ENCODE measurements around the gene BACH2.

DNA sequence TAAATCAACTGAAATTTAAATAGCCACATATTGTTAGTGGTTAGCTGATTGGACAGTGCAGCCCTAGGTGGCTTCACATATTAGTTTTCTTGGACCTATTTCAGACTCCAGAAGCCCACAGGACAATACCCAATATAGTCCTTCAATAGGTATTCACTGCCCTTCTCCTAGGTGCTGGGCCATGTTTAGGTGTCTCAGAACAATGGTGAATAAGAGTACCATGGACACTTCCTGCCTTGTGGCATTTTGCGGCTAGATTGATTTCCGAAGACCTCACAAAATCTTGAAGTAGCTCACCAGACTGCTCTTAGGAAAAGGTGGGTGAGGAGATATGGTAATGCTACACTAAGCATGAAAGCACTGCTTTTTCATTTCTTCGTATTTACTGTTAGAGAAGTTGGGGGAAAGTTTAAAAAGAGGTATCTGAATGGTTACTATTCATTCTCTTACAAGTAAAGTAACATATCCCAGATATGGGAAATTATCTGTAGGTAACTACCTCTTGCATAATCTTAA lies 203.0 kb downstream of the BACH2 start:
- TF ChIP-seq, protein P1, sequence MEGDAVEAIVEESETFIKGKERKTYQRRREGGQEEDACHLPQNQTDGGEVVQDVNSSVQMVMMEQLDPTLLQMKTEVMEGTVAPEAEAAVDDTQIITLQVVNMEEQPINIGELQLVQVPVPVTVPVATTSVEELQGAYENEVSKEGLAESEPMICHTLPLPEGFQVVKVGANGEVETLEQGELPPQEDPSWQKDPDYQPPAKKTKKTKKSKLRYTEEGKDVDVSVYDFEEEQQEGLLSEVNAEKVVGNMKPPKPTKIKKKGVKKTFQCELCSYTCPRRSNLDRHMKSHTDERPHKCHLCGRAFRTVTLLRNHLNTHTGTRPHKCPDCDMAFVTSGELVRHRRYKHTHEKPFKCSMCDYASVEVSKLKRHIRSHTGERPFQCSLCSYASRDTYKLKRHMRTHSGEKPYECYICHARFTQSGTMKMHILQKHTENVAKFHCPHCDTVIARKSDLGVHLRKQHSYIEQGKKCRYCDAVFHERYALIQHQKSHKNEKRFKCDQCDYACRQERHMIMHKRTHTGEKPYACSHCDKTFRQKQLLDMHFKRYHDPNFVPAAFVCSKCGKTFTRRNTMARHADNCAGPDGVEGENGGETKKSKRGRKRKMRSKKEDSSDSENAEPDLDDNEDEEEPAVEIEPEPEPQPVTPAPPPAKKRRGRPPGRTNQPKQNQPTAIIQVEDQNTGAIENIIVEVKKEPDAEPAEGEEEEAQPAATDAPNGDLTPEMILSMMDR (conservative IDR thresholded peaks at IDR 0.05 in 1 of 2, IDR thresholded peaks at IDR 0.05 in 1 of 2; ENCODE audit: low read depth in 1 of 2, low read length in 2 of 2): no peak
- TF ChIP-seq EZH2 (IDR thresholded peaks at IDR 0.05; ENCODE audit: low read length, missing control alignments): no peak

Measured in fibroblast of lung (primary cell).